Liver (tissue), 9 donors: ENCODE data around the gene PRRX1. TPM values are rescaled to one million over a fixed set of nuclear protein-coding genes. Genes with fewer than 3 reads are reported as not detected.

Experiments
- DNase-seq: peaks from one replicate; pipeline ENCODE4 v3.0.0-alpha.2; 2017; ENCODE audit warnings: low spot score
- H3K27ac ChIP-seq, 2 donors: one replicate each; pipeline ENCODE4 v1.7.0; 2013; ENCODE audit warnings: inconsistent platforms in 2 of 2, low read length in 2 of 2, control low read depth in 1 of 2, low read depth in 1 of 2, mild to moderate bottlenecking in 1 of 2
- H3K27me3 ChIP-seq, 4 donors: one replicate each; pipeline versions ENCODE4 v1.6.1 to v1.7.0; 2013; ENCODE audit warnings: low read length in 3 of 4, inconsistent platforms in 1 of 4, mild to moderate bottlenecking in 1 of 4, moderate library complexity in 1 of 4; ENCODE audit not compliant: control insufficient read depth in 4 of 4, insufficient read depth in 4 of 4
- H3K36me3 ChIP-seq, 4 donors: one replicate each; pipeline versions ENCODE4 v1.6.1 to v1.7.0; 2013; ENCODE audit warnings: low read length in 3 of 4, mild to moderate bottlenecking in 3 of 4, low read depth in 1 of 4, moderate library complexity in 1 of 4; ENCODE audit not compliant: control insufficient read depth in 4 of 4, insufficient read depth in 3 of 4
- H3K4me1 ChIP-seq, 4 donors: one replicate each; pipeline versions ENCODE4 v1.6.1 to v1.7.0; 2013; ENCODE audit warnings: low read length in 3 of 4, mild to moderate bottlenecking in 3 of 4, moderate library complexity in 1 of 4; ENCODE audit not compliant: control insufficient read depth in 4 of 4, insufficient read depth in 4 of 4
- H3K4me3 ChIP-seq, 3 donors: one replicate each; pipeline versions ENCODE4 v1.6.1 to v1.7.0; 2013; ENCODE audit warnings: low read length in 3 of 3, control low read depth in 1 of 3, low read depth in 1 of 3, mild to moderate bottlenecking in 1 of 3
- H3K9ac ChIP-seq, 2 donors: one replicate each; pipeline ENCODE4 v1.7.0; 2013; ENCODE audit warnings: low read length in 2 of 2, mild to moderate bottlenecking in 2 of 2, moderate library complexity in 2 of 2, control low read depth in 1 of 2, low read depth in 1 of 2
- H3K9me3 ChIP-seq, 4 donors: one replicate each; pipeline versions ENCODE4 v1.6.1 to v1.7.0; 2013; ENCODE audit warnings: low read length in 3 of 4; ENCODE audit not compliant: control insufficient read depth in 4 of 4
- ATF3 ChIP-seq: IDR thresholded peaks from 2 replicates; pipeline ENCODE4 v1.6.1; 2016; ENCODE audit warnings: antibody characterized with exemption
- CTCF ChIP-seq: fragments of 150-350 bp; IDR thresholded peaks from 2 replicates; pipeline ENCODE4 v1.5.1; 2017; ENCODE audit warnings: improper control_type of control experiment, low read depth, low read length; ENCODE audit not compliant: missing input control
- FOXA1 ChIP-seq: IDR thresholded peaks from 2 replicates; pipeline ENCODE4 v1.6.1; 2016; ENCODE audit warnings: antibody characterized with exemption
- FOXA2 ChIP-seq: IDR thresholded peaks from 2 replicates; pipeline ENCODE4 v1.6.1; 2016; ENCODE audit warnings: antibody characterized with exemption
- GABPA ChIP-seq, 2 donors: IDR thresholded peaks in 1 of 2; conservative IDR thresholded peaks in 1 of 2; 2 replicates each; pipeline ENCODE4 v1.6.1; 2016; ENCODE audit warnings: antibody characterized with exemption in 2 of 2, mild to moderate bottlenecking in 1 of 2, moderate library complexity in 1 of 2
- HNF4A ChIP-seq, 2 donors: conservative IDR thresholded peaks; 2 replicates each; pipeline ENCODE4 v1.6.1; 2016; ENCODE audit warnings: antibody characterized with exemption in 2 of 2, mild to moderate bottlenecking in 2 of 2
- HNF4G ChIP-seq: IDR thresholded peaks from 2 replicates; pipeline ENCODE4 v1.6.1; 2016; ENCODE audit warnings: antibody characterized with exemption
- JUND ChIP-seq, 2 donors: IDR thresholded peaks; 2 replicates each; pipeline ENCODE4 v1.6.1; 2016; ENCODE audit warnings: antibody characterized with exemption in 2 of 2
- MAX ChIP-seq: IDR thresholded peaks from 2 replicates; pipeline ENCODE4 v1.6.1; 2016; ENCODE audit warnings: antibody characterized with exemption
- NR2F2 ChIP-seq: IDR thresholded peaks from 2 replicates; pipeline ENCODE4 v1.6.1; 2016; ENCODE audit warnings: antibody characterized with exemption
- RAD21 ChIP-seq, 2 donors: IDR thresholded peaks; 2 replicates each; pipeline ENCODE4 v1.6.1; 2016; ENCODE audit warnings: antibody characterized with exemption in 2 of 2, mild to moderate bottlenecking in 2 of 2
- REST ChIP-seq: IDR thresholded peaks from 2 replicates; pipeline ENCODE4 v1.6.1; 2016; ENCODE audit warnings: antibody characterized with exemption, mild to moderate bottlenecking
- TAF1 ChIP-seq: conservative IDR thresholded peaks from 2 replicates; pipeline ENCODE4 v1.6.1; 2016; ENCODE audit warnings: antibody characterized with exemption, mild to moderate bottlenecking
- YY1 ChIP-seq: IDR thresholded peaks from 2 replicates; pipeline ENCODE4 v1.6.1; 2016; ENCODE audit warnings: antibody characterized with exemption, mild to moderate bottlenecking
- ZBTB33 ChIP-seq: IDR thresholded peaks from 2 replicates; pipeline ENCODE4 v1.6.1; 2016; ENCODE audit warnings: antibody characterized with exemption
- WGBS: extraction: QIAGEN DNeasy Blood & Tissue Kit; methylation state at CpG from one replicate; pipeline ENCODE4 v1.1.7; 2013; 5-methylcytosine and 5-hydroxymethylcytosine counted together
- polyA plus RNA-seq, 2 donors: library from polyadenylated mRNA; stranded (reverse) in 1 of 2; unstranded in 1 of 2; fragments of 200-250 nt in 1 of 2; fragments of >200 nt in 1 of 2; fragmentation: Nextera tagmentation in 1 of 2; extraction: Ambion mirVana in 1 of 2; gene quantifications; one replicate each; pipeline versions ENCODE4 v1.2.1 to v1.2.3, GENCODE V29; 2013 to 2015
- total RNA-seq, 2 donors: library from RNA; depleted of rRNA; stranded (reverse); fragments of >200 nt; gene quantifications; one replicate each; pipeline ENCODE4 v1.2.3, GENCODE V29; 2014
- donor health status: healthy.
- donor health status: healthy.
- donor health status: healthy.
- donor health status: healthy.
- donor health status: healthy.

The PRRX1 gene
- total and polyA plus RNA-seq, 4 donors: under 0.01 to 0.37 (median 0.25) TPM; not detected in 1

GRCh38 chr1:170674239-170674638, 10.3 kb downstream of the PRRX1 start:
- Histone ChIP-seq H3K4me3 (no peak overlapping the region), H3K27ac (no peak overlapping the region), H3K36me3 (no peaks in the 10 kb centered on the region), H3K4me1 (no peaks in the 10 kb centered on the region), H3K9ac (no peak overlapping the region), H3K9me3 (no peaks in the 10 kb centered on the region), H3K27me3 (peaks cover 2 to 15% (median 13%) of the 10 kb centered on the region in 4 donors)
- TF ChIP-seq NR2F2 (no peak), ZBTB33 (no peak), HNF4A (conservative IDR thresholded peaks at IDR 0.05) (no peak), TAF1 (no peak), FOXA2 (no peak)
- 62% methylated on average over 3 of the region's 3 CpGs for WGBS
- no peak for DNase-seq

- Histone ChIP-seq H3K27ac (no peak overlapping the region), H3K4me1 (no peaks in the 10 kb centered on the region), H3K9me3 (no peaks in the 10 kb centered on the region), H3K27me3 (peaks cover 2 to 15% (median 13%) of the 10 kb centered on the region in 4 donors), H3K9ac (no peak overlapping the region), H3K4me3 (no peak overlapping the region), H3K36me3 (no peaks in the 10 kb centered on the region)
- DNase-seq: no peak
- 86% methylated on average over 1 of the region's 1 CpG for WGBS
- TF ChIP-seq MAX (no peak), RAD21 (IDR thresholded peaks at IDR 0.05) (no peak), FOXA1 (no peak), GABPA (IDR thresholded peaks at IDR 0.05 in 1 of 2, conservative IDR thresholded peaks at IDR 0.05 in 1 of 2) (no peak), NR2F2 (no peak), HNF4G (no peak), FOXA2 (no peak), JUND (IDR thresholded peaks at IDR 0.05) (no peak), ATF3 (no peak), YY1 (no peak), HNF4A (conservative IDR thresholded peaks at IDR 0.05) (no peak), REST (no peak), CTCF (no peak)
Observed at GRCh38 chr1:170674986-170675385, 11.1 kb downstream of the PRRX1 start.
